ENCODE measurements around the gene IL17B.
"Not testable (repeated sequence)": the region's sequence is repeated elsewhere in the genome, so short reads cannot be mapped to it uniquely, and the experiment has no call there.

Gene IL17B

GRCh38 chr5:149397530-149397929, 18.4 kb upstream of the IL17B start:
- FAIRE-seq (no peak), DNase-seq (ENCODE audit: insufficient read length, low spot score) (no peak)
- TF ChIP-seq CTCF (IDR thresholded peaks at IDR 0.05; ENCODE audit: insufficient read depth, missing control alignments): no peak

DNA sequence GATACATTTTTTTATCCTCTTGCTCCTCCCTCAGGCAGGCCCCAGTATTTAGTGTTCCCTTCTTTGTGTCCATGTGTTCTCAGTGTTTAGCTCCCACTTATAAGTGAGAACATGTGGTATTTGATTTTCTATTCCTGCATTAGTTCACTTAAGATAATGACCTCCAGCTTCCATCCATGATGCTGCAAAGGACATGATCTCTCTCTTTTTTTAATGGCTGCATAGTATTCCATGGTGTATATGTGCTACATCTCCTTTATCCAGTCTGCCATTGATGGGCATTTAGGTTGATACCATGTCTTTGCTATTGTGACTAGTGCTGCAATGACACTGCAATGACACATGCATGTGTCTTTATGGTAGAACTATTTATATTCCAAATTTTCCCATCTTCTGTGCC, 15.9 kb upstream of the IL17B start:
- DNase-seq (ENCODE audit: insufficient read length, low spot score); FAIRE-seq: not testable (repeated sequence)

DNA sequence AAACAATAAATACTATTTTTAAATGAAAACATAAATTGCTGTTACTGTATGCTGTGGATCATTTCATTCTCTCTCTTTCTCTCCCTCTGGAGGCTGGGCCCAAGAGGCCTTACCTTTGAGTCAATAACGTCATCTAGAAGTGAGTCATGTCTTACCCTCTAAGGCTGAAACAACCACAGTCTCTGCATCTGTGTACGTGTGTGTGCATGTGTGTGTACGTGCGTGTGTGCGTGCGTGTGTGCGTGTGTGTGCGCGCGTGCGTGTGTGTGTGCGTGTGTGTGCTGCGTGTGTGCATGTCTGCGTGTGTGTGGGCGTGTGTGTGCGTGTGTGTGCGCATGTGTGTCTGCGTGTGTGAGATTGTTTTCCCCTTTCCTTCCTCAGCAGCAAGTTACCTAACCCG, 13.6 kb upstream of the IL17B start:
- no peak for TF ChIP-seq CTCF (IDR thresholded peaks at IDR 0.05; ENCODE audit: insufficient read depth, missing control alignments)
- FAIRE-seq (no peak), DNase-seq (ENCODE audit: insufficient read length, low spot score) (no peak)

- DNase-seq (ENCODE audit: insufficient read length, low spot score) (no peak), FAIRE-seq (no peak)
- TF ChIP-seq CTCF (IDR thresholded peaks at IDR 0.05; ENCODE audit: insufficient read depth, missing control alignments): no peak
These were observed 12.4 kb upstream of the IL17B start for GRCh38 chr5:149391524-149391923.

- FAIRE-seq; DNase-seq (ENCODE audit: insufficient read length, low spot score): not testable (repeated sequence)
These were observed 12.0 kb upstream of the IL17B start for GRCh38 chr5:149391076-149391475.

DNA sequence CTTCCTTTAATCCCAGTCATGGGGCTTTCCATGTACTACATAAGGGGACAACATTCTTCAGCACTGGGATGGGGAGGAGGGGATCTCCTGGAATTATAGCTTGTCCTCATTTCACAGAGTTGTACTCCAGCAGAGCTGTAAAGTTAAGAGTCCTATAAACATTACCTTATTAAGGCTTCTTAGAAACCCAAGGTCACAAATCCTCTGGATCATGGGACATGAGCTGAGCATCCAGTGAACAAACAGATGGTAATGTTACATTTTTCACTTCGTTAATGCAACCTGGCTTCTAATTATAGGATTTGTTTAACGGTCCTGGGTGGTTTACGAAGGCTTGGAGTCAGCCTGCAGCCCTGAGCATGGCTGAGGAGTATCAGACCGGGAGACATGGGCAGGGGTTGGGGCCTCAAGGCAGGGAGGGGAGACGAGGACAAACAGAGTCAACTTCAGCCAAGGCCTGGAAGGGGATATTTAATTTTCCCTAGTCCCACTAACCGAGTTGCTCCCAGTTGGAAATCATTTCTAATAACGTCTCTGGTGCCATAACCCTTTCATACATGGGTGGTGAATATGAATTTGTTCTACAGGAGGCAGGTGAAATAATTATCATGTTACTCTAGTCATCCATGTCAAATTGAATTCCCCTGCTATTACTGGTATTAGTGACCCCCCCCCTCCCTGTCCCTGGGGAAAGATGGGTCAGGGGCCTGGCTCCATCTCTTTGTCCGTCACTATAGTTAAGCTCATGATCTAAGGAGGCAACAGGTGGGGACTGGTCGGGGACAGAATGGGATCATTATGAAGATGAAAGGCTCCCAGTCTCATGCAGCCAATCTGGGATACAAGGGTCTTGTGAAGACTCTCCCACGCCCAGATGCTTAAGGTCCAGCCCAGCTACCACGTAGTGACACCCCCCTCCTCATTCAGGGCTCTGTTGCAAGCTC, 10.7 kb upstream of the IL17B start:
- no peak for TF ChIP-seq CTCF (IDR thresholded peaks at IDR 0.05; ENCODE audit: insufficient read depth, missing control alignments)
- FAIRE-seq (peak; percentile 89), DNase-seq (ENCODE audit: insufficient read length, low spot score) (no peak)

DNA sequence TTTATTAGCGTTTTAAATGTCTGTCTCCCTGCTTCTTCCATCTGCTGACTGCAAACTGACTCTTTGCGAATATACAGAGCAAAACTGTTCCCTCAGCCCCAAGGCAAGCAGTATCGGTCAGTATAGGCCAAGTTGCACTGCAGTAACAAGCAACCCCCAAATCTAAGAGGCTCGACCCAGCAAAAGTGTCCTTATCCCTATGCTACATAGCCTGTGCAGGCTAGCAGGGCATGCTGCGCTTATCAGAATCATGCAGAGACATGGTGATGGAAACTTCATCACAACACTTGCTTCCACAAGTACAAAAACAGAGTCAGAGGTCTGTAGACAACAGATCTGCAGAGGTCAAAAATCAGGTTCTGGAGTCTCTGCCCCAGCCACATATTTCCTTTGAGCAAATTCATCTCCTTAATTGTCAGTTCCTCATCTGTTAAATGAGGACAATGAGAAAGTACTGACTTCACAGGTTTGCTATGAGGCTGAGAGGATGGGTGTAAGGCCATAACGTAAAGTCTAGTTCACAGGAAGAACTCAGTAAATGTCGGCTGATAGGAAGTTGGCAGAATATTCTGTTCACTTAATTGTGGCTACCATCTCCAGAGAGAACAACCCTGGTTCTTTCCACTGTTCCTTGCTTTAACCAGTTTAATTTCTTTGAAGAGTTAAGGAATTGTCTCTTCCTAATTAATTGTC, 9.6 kb upstream of the IL17B start:
- no peak for TF ChIP-seq CTCF (IDR thresholded peaks at IDR 0.05; ENCODE audit: insufficient read depth, missing control alignments)
- FAIRE-seq (peak; percentile 16), DNase-seq (ENCODE audit: insufficient read length, low spot score) (no peak)

DNA sequence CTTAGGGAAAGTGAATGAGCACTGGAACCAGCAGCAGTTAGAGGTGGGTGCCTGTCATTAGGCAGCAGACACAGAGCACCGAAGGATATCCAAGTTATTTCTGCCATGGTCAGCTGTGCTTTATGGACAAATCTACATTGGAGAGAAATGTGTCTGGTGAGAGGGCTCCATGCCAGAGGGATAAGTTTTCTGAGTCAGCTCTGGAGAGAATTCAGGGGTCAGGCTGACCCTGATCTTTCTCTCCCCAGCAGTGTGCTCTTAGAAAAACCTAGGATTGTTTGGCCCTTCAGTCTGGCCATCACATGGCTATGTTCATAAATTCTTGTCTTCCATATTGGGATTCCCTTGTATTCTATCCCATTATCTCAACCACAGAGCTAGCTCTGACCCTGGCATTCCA, 8.9 kb upstream of the IL17B start:
- FAIRE-seq: no peak

More for the DNA sequence above, 8.9 kb upstream of the IL17B start:
- TF ChIP-seq CTCF (IDR thresholded peaks at IDR 0.05; ENCODE audit: insufficient read depth, missing control alignments): no peak
- DNase-seq (ENCODE audit: insufficient read length, low spot score): no peak

Measured in D721Med (cell line).